Lower lobe of right lung (tissue), 2 donors: Measurements from ENCODE around the gene SLC24A3. TPM values are rescaled to one million over a fixed set of nuclear protein-coding genes. Genes with fewer than 3 reads are reported as not detected.

ENCODE experiments used
- ATAC-seq, 2 donors: fragments of 200-7000 bp; cut with Tn5 transposase; one replicate each; pipeline ENCODE4 v1.9.1; 2020 to 2022; ENCODE audit warnings: mild to moderate bottlenecking in 2 of 2, moderate library complexity in 2 of 2
- DNase-seq: peaks from one replicate; pipeline ENCODE4 v3.0.0-alpha.2; 2020
- H3K27ac ChIP-seq: fragments of 200-600 bp; one replicate; pipeline ENCODE4 v1.8.0; 2022
- H3K27me3 ChIP-seq: fragments of 200-600 bp; one replicate; pipeline ENCODE4 v1.8.0; 2022; ENCODE audit warnings: low read depth
- H3K36me3 ChIP-seq: fragments of 200-600 bp; one replicate; pipeline ENCODE4 v1.8.0; 2022; ENCODE audit warnings: mild to moderate bottlenecking
- H3K4me1 ChIP-seq: fragments of 200-600 bp; one replicate; pipeline ENCODE4 v1.8.0; 2022
- H3K4me3 ChIP-seq: fragments of 200-600 bp; one replicate; pipeline ENCODE4 v1.8.0; 2022; ENCODE audit warnings: mild to moderate bottlenecking
- H3K9me3 ChIP-seq: fragments of 200-600 bp; one replicate; pipeline ENCODE4 v1.8.0; 2022
- intact Hi-C: fragments of 100-400 bp; cut with DNase I; formaldehyde crosslinking; loops from one replicate; pipeline ENCODE4 v1.11.0; 2022
- total RNA-seq: library from RNA; stranded (reverse); fragmentation: NEBNext Ultra II Directional; extraction: Animal tissue kit (Norgen Biotek cat#: 25700); gene quantifications from one replicate; pipeline ENCODE4 v1.2.1, GENCODE V29; 2021
- TF ChIP-seq, protein P1 (sequence below): fragments of 200-600 bp; IDR thresholded peaks from one replicate; pipeline ENCODE4 v1.8.0; 2022; ENCODE audit warnings: antibody characterized with exemption, mild to moderate bottlenecking
- donor health status: DM: no; HTN: yes; CAD: no; lungs with severe emphysema.

SLC24A3 gene
- total RNA-seq, 1 donor from 2014 or later: 7.9 TPM

DNA sequence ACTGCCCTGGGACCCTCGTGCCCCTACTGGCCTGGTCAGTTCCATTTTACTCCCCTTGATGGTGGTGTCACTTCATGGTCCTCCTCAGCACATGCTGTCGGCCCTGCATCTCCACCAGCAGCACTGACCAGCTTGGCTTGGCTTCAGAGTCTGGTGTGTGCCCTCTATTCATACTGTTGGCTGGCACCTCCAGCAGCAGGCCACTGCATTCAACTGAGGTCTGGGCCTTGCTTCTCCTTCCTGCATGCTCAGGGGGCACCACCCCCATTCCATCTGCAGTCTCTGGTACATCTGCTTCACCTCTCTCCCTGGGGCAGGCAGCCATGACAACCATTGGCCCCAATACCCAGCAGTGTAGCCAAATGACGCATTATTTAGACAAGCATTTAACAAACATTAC, 155.9 kb downstream of the SLC24A3 start:
- ATAC-seq (no peak), DNase-seq (no peak)
- H3K4me3 ChIP-seq: no peak overlapping the region
- intact Hi-C loops: no loop called here
- no peaks in the 10 kb centered on the region for H3K9me3 ChIP-seq
- H3K27ac ChIP-seq: no peak overlapping the region
- TF ChIP-seq, protein P1, sequence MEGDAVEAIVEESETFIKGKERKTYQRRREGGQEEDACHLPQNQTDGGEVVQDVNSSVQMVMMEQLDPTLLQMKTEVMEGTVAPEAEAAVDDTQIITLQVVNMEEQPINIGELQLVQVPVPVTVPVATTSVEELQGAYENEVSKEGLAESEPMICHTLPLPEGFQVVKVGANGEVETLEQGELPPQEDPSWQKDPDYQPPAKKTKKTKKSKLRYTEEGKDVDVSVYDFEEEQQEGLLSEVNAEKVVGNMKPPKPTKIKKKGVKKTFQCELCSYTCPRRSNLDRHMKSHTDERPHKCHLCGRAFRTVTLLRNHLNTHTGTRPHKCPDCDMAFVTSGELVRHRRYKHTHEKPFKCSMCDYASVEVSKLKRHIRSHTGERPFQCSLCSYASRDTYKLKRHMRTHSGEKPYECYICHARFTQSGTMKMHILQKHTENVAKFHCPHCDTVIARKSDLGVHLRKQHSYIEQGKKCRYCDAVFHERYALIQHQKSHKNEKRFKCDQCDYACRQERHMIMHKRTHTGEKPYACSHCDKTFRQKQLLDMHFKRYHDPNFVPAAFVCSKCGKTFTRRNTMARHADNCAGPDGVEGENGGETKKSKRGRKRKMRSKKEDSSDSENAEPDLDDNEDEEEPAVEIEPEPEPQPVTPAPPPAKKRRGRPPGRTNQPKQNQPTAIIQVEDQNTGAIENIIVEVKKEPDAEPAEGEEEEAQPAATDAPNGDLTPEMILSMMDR: no peak
- H3K36me3 ChIP-seq: no peaks in the 10 kb centered on the region
- no peaks in the 10 kb centered on the region for H3K27me3 ChIP-seq
- H3K4me1 ChIP-seq: no peaks in the 10 kb centered on the region

DNA sequence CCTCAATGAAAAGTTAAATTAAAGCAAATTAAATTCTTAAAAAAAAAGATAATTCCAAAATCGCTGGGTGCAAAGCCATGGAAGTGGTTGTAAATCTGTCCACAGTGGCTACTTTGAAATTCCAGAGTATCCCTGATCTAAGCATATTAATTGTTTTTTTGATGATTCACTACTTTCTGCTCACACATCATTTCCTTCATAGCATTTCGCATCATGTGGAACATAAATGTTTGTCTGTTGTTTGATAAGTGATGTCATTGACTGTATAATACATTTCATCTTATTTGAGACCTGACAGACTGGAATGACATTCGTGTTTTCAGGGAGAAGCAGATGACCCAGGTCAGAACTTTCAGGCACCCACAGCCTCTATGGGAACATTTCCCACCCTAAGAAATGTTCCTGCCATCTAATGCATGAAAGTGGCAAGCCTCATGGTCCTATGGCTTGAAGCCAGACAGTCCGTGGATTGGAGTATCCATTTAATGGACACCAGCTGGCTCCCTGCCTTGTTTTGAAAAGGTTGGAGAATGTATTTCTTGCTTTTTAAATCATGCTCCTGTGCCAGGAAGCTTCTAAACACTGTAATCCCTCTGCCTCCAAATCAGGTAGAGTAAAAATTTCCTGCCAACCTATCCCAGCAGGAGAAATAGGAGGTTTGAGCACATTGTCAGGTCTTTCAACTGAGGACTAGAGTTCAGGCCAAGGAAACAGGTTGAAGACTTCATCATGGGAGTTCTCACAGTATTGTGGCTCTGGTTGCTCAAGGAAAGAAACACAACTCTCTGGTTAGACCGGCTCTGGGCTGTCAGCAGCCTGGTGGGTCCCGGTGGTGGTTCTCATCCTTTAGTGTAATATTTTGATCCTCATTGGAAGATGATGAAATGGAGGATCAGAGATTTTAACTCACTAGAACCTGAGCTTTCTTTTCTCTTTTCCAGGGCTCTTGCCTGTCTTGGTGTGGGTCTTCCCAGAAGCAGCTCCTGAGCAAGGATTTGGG, 157.9 kb downstream of the SLC24A3 start:
- Histone ChIP-seq H3K9me3 (no peaks in the 10 kb centered on the region), H3K4me1 (no peaks in the 10 kb centered on the region), H3K4me3 (no peak overlapping the region), H3K27ac (no peak overlapping the region), H3K36me3 (no peaks in the 10 kb centered on the region), H3K27me3 (no peaks in the 10 kb centered on the region)
- TF ChIP-seq, protein P1: no peak
- DNase-seq (no peak), ATAC-seq (no peak)
- intact Hi-C loops: no loop called here

DNA sequence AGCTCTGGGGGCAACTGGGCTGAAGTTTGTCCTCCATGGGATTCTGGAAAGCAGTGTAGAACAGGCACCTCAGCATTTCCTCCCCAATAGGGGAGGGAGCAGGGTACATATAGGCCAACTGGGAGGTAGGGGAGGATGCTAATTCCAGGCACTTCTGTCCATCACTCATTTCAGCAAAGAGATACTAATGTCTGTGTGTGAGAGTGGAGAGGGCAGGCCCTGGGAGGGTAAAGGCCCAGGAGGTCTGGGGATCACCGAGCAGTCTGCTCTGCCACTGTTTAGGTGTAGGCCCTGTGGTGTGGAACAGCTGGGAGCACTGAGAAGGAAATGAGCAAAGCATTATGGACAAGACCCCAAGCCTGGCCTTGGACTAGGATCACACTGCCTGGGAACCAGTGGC, 158.7 kb downstream of the SLC24A3 start:
- Histone ChIP-seq H3K36me3 (no peaks in the 10 kb centered on the region), H3K27me3 (no peaks in the 10 kb centered on the region), H3K27ac (no peak overlapping the region), H3K4me1 (no peaks in the 10 kb centered on the region), H3K9me3 (no peaks in the 10 kb centered on the region), H3K4me3 (no peak overlapping the region)
- TF ChIP-seq, protein P1: no peak
- no peak for ATAC-seq
- no peak for DNase-seq
- intact Hi-C loops: no loop called here

DNA sequence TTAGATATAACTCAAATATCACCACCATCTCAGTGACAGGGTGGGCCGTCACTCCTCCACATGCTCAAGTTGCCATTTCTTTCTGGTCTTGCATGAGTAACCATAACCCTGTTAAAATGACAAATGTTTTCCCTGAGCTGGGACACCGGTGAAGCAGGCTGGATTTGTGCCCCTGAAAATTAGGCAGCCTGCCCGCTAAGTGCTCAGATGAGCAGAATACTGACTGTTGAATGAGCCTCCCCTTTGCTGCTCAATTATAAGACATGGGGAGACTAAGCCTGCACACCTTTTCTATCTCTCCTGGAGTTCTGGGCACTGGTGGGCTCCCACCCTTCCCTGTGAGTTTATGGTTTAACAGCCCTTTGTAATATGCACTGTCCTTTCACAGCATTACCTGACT, 161.8 kb downstream of the SLC24A3 start:
- no peak for ATAC-seq
- intact Hi-C loops: no loop called here

DNA sequence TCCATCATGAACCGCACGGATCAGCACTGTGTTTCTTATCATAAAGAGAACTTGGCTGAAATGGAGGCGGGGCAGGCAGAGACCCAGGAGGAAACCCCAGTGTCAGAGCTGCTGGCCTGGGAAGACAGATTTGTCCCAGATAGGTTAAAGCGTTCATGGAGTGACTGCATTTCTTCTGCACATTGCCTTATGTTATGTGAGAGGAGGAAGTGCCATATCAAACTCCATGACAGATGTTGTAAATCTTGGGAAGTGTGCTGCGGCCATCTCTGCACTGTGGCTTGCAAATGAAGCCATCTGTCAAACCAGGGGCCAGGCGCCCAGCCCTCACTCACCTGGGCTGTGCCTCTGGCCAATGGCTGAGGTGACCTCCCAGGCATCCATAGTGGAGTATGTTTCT, 163.0 kb downstream of the SLC24A3 start:
- no peak for DNase-seq
- Histone ChIP-seq H3K9me3 (no peaks in the 10 kb centered on the region), H3K27me3 (no peaks in the 10 kb centered on the region), H3K36me3 (no peaks in the 10 kb centered on the region), H3K4me1 (peaks cover 6% of the 10 kb centered on the region), H3K27ac (no peak overlapping the region), H3K4me3 (no peak overlapping the region)
- intact Hi-C loops: no loop called here
- TF ChIP-seq, protein P1: no peak
- no peak for ATAC-seq

More for the DNA sequence above, 161.8 kb downstream of the SLC24A3 start:
- H3K4me3 ChIP-seq: no peak overlapping the region
- no peaks in the 10 kb centered on the region for H3K27me3 ChIP-seq
- no peaks in the 10 kb centered on the region for H3K36me3 ChIP-seq
- TF ChIP-seq, protein P1: no peak
- no peak for DNase-seq
- no peaks in the 10 kb centered on the region for H3K9me3 ChIP-seq
- peaks cover 6% of the 10 kb centered on the region for H3K4me1 ChIP-seq
- H3K27ac ChIP-seq: no peak overlapping the region
